Liver (tissue), 9 donors: ENCODE data around the gene FOXK1. TPM values are rescaled to one million over a fixed set of nuclear protein-coding genes. Genes with fewer than 3 reads are reported as not detected.

ENCODE experiments used
- DNase-seq: peaks from one replicate; pipeline ENCODE4 v3.0.0-alpha.2; 2017; ENCODE audit warnings: low spot score
- H3K27ac ChIP-seq, 2 donors: one replicate each; pipeline ENCODE4 v1.7.0; 2013; ENCODE audit warnings: inconsistent platforms in 2 of 2, low read length in 2 of 2, control low read depth in 1 of 2, low read depth in 1 of 2, mild to moderate bottlenecking in 1 of 2
- H3K27me3 ChIP-seq, 4 donors: one replicate each; pipeline versions ENCODE4 v1.6.1 to v1.7.0; 2013; ENCODE audit warnings: low read length in 3 of 4, inconsistent platforms in 1 of 4, mild to moderate bottlenecking in 1 of 4, moderate library complexity in 1 of 4; ENCODE audit not compliant: control insufficient read depth in 4 of 4, insufficient read depth in 4 of 4
- H3K36me3 ChIP-seq, 4 donors: one replicate each; pipeline versions ENCODE4 v1.6.1 to v1.7.0; 2013; ENCODE audit warnings: low read length in 3 of 4, mild to moderate bottlenecking in 3 of 4, low read depth in 1 of 4, moderate library complexity in 1 of 4; ENCODE audit not compliant: control insufficient read depth in 4 of 4, insufficient read depth in 3 of 4
- H3K4me1 ChIP-seq, 4 donors: one replicate each; pipeline versions ENCODE4 v1.6.1 to v1.7.0; 2013; ENCODE audit warnings: low read length in 3 of 4, mild to moderate bottlenecking in 3 of 4, moderate library complexity in 1 of 4; ENCODE audit not compliant: control insufficient read depth in 4 of 4, insufficient read depth in 4 of 4
- H3K4me3 ChIP-seq, 3 donors: one replicate each; pipeline versions ENCODE4 v1.6.1 to v1.7.0; 2013; ENCODE audit warnings: low read length in 3 of 3, control low read depth in 1 of 3, low read depth in 1 of 3, mild to moderate bottlenecking in 1 of 3
- H3K9ac ChIP-seq, 2 donors: one replicate each; pipeline ENCODE4 v1.7.0; 2013; ENCODE audit warnings: low read length in 2 of 2, mild to moderate bottlenecking in 2 of 2, moderate library complexity in 2 of 2, control low read depth in 1 of 2, low read depth in 1 of 2
- H3K9me3 ChIP-seq, 4 donors: one replicate each; pipeline versions ENCODE4 v1.6.1 to v1.7.0; 2013; ENCODE audit warnings: low read length in 3 of 4; ENCODE audit not compliant: control insufficient read depth in 4 of 4
- EGR1 ChIP-seq, 2 donors: IDR thresholded peaks; 2 replicates each; pipeline ENCODE4 v1.6.1; 2016 to 2018; ENCODE audit warnings: antibody characterized with exemption in 2 of 2, low read depth in 2 of 2
- FOXA1 ChIP-seq: IDR thresholded peaks from 2 replicates; pipeline ENCODE4 v1.6.1; 2016; ENCODE audit warnings: antibody characterized with exemption
- FOXA2 ChIP-seq: IDR thresholded peaks from 2 replicates; pipeline ENCODE4 v1.6.1; 2016; ENCODE audit warnings: antibody characterized with exemption
- GABPA ChIP-seq, 2 donors: IDR thresholded peaks in 1 of 2; conservative IDR thresholded peaks in 1 of 2; 2 replicates each; pipeline ENCODE4 v1.6.1; 2016; ENCODE audit warnings: antibody characterized with exemption in 2 of 2, mild to moderate bottlenecking in 1 of 2, moderate library complexity in 1 of 2
- HNF4A ChIP-seq, 2 donors: conservative IDR thresholded peaks; 2 replicates each; pipeline ENCODE4 v1.6.1; 2016; ENCODE audit warnings: antibody characterized with exemption in 2 of 2, mild to moderate bottlenecking in 2 of 2
- HNF4G ChIP-seq: IDR thresholded peaks from 2 replicates; pipeline ENCODE4 v1.6.1; 2016; ENCODE audit warnings: antibody characterized with exemption
- RXRA ChIP-seq, 2 donors: IDR thresholded peaks; 2 replicates each; pipeline ENCODE4 v1.6.1; 2017 to 2018; ENCODE audit warnings: antibody characterized with exemption in 2 of 2, mild to moderate bottlenecking in 1 of 2
- SP1 ChIP-seq: IDR thresholded peaks from 2 replicates; pipeline ENCODE4 v1.6.1; 2018; ENCODE audit warnings: antibody characterized with exemption, mild to moderate bottlenecking
- TAF1 ChIP-seq: conservative IDR thresholded peaks from 2 replicates; pipeline ENCODE4 v1.6.1; 2016; ENCODE audit warnings: antibody characterized with exemption, mild to moderate bottlenecking
- YY1 ChIP-seq: IDR thresholded peaks from 2 replicates; pipeline ENCODE4 v1.6.1; 2016; ENCODE audit warnings: antibody characterized with exemption, mild to moderate bottlenecking
- WGBS: extraction: QIAGEN DNeasy Blood & Tissue Kit; methylation state at CpG from one replicate; pipeline ENCODE4 v1.1.7; 2013; 5-methylcytosine and 5-hydroxymethylcytosine counted together
- polyA plus RNA-seq, 2 donors: library from polyadenylated mRNA; stranded (reverse) in 1 of 2; unstranded in 1 of 2; fragments of 200-250 nt in 1 of 2; fragments of >200 nt in 1 of 2; fragmentation: Nextera tagmentation in 1 of 2; extraction: Ambion mirVana in 1 of 2; gene quantifications; one replicate each; pipeline versions ENCODE4 v1.2.1 to v1.2.3, GENCODE V29; 2013 to 2015
- total RNA-seq, 2 donors: library from RNA; depleted of rRNA; stranded (reverse); fragments of >200 nt; gene quantifications; one replicate each; pipeline ENCODE4 v1.2.3, GENCODE V29; 2014
- TF ChIP-seq, protein P1 (sequence below): fragments of 150-350 bp; IDR thresholded peaks from 2 replicates; pipeline ENCODE4 v1.5.1; 2017; ENCODE audit warnings: improper control_type of control experiment, low read depth, low read length; ENCODE audit not compliant: missing input control
- TF ChIP-seq, protein P2 (sequence below): IDR thresholded peaks from 2 replicates; pipeline ENCODE4 v1.6.1; 2016; ENCODE audit warnings: antibody characterized with exemption
- TF ChIP-seq, protein P3 (sequence below): IDR thresholded peaks from 2 replicates; pipeline ENCODE4 v1.6.1; 2016; ENCODE audit warnings: antibody characterized with exemption
- donor health status: healthy.
- donor health status: healthy.
- donor health status: healthy.
- donor health status: healthy.
- donor health status: healthy.

FOXK1 gene
- total and polyA plus RNA-seq, 4 donors = 1.2 to 8.5 (median 4.4) TPM

DNA sequence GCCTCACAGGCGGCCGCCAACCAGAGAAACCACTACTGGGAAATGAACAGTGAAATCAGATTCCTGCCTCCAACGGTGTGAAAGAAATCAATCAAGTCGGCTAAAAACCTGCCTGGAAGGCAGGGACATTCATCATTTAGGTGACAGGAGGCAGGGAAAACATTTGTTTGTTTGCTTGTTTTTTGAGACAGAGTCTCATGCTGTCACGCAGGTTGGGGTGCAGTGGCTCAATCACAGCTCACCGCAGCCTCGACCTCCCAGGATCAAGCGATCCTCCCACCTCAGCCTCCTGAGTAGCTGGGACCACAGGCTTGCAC, 123.8 kb downstream of the FOXK1 start (continued):
- TF ChIP-seq, protein P1, sequence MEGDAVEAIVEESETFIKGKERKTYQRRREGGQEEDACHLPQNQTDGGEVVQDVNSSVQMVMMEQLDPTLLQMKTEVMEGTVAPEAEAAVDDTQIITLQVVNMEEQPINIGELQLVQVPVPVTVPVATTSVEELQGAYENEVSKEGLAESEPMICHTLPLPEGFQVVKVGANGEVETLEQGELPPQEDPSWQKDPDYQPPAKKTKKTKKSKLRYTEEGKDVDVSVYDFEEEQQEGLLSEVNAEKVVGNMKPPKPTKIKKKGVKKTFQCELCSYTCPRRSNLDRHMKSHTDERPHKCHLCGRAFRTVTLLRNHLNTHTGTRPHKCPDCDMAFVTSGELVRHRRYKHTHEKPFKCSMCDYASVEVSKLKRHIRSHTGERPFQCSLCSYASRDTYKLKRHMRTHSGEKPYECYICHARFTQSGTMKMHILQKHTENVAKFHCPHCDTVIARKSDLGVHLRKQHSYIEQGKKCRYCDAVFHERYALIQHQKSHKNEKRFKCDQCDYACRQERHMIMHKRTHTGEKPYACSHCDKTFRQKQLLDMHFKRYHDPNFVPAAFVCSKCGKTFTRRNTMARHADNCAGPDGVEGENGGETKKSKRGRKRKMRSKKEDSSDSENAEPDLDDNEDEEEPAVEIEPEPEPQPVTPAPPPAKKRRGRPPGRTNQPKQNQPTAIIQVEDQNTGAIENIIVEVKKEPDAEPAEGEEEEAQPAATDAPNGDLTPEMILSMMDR = no peak
- TF ChIP-seq SP1 = no peak
- no peak for TF ChIP-seq YY1
- TF ChIP-seq, protein P2, sequence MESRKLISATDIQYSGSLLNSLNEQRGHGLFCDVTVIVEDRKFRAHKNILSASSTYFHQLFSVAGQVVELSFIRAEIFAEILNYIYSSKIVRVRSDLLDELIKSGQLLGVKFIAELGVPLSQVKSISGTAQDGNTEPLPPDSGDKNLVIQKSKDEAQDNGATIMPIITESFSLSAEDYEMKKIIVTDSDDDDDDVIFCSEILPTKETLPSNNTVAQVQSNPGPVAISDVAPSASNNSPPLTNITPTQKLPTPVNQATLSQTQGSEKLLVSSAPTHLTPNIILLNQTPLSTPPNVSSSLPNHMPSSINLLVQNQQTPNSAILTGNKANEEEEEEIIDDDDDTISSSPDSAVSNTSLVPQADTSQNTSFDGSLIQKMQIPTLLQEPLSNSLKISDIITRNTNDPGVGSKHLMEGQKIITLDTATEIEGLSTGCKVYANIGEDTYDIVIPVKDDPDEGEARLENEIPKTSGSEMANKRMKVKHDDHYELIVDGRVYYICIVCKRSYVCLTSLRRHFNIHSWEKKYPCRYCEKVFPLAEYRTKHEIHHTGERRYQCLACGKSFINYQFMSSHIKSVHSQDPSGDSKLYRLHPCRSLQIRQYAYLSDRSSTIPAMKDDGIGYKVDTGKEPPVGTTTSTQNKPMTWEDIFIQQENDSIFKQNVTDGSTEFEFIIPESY = no peak
- TF ChIP-seq GABPA (IDR thresholded peaks at IDR 0.05 in 1 of 2, conservative IDR thresholded peaks at IDR 0.05 in 1 of 2) = no peak
- no peak for TF ChIP-seq FOXA1

DNA sequence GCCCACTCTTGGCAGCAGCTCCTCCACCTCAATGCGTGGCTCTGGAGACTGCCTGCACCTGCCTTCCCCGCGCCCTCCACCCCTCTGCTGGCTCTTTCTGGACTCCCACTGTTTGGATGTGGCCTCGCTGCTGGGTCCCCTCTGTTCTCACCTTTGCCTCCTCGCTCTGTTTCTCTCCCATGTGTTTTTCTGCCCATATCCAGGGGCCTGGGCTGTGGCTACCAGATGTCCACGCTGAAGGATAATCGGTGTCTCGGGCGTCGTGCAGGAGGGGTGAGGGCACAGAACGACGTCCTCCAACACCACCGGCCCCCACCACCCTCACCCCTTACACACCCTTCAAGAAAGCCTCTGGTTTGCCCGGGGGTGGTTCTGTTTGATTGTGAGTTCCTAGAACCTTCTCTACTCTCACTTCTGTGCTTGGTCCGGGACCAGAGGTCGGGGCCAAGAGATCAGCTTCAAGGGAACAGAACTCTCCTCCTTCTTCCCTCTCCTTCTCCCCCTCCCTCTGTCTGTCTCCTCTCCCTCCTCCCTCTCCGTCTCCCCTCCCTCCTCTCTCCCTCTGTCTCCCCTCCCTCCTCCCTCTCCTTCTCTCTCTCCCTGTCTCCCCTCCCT, 125.0 kb downstream of the FOXK1 start:
- Histone ChIP-seq H3K27ac (no peak overlapping the region), H3K27me3 (no peaks in the 10 kb centered on the region), H3K9me3 (no peaks in the 10 kb centered on the region), H3K4me3 (no peak overlapping the region), H3K9ac (no peak overlapping the region), H3K4me1 (no peaks in the 10 kb centered on the region), H3K36me3 (no peaks in the 10 kb centered on the region)
- DNase-seq = no peak
- TF ChIP-seq, protein P3, sequence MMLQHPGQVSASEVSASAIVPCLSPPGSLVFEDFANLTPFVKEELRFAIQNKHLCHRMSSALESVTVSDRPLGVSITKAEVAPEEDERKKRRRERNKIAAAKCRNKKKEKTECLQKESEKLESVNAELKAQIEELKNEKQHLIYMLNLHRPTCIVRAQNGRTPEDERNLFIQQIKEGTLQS = no peak
- TF ChIP-seq EGR1 (IDR thresholded peaks at IDR 0.05; ENCODE audit: low read depth in 2 of 2) = no peak
- TF ChIP-seq, protein P2 = no peak
- no peak for TF ChIP-seq SP1
- no peak for TF ChIP-seq TAF1
- TF ChIP-seq HNF4G = no peak
- TF ChIP-seq RXRA (IDR thresholded peaks at IDR 0.05) = no peak
- TF ChIP-seq YY1 = no peak
- TF ChIP-seq FOXA2 = no peak
- TF ChIP-seq, protein P1 = no peak
- no peak for TF ChIP-seq HNF4A (conservative IDR thresholded peaks at IDR 0.05)
- WGBS = 67% methylated on average over 17 of the region's 17 CpGs
